ENCODE results near the gene MT1A.

- no peak for TF ChIP-seq CTCF (IDR thresholded peaks at IDR 0.05)
- TF ChIP-seq POLR2A (IDR thresholded peaks at IDR 0.05) = no peak
- no peak for TF ChIP-seq POLR2AphosphoS5 (IDR thresholded peaks at IDR 0.05)
Measured at GRCh38 chr16:56610609-56611111, 27.8 kb upstream of the MT1A start.

Data from breast epithelium (tissue), 3 donors.